Neural cell (in vitro differentiated cells): ENCODE results near the gene GTF2B.

Experiments used
- CTCF ChIP-seq: fragments of 450-650 bp; IDR thresholded peaks from 2 replicates; pipeline ENCODE4 v1.5.1; 2014; ENCODE audit warnings: antibody characterized with exemption, mild to moderate bottlenecking, moderate library complexity; ENCODE audit not compliant: poor library complexity, severe bottlenecking
- EP300 ChIP-seq: fragments of 450-650 bp; conservative IDR thresholded peaks from 2 replicates; pipeline ENCODE4 v1.6.1; 2014; ENCODE audit warnings: antibody characterized with exemption, mild to moderate bottlenecking, moderate library complexity; ENCODE audit not compliant: poor library complexity, severe bottlenecking
- EZH2 ChIP-seq: fragments of 200-600, 300-800 bp; shearing (Covaris generic), sonication (generic); IDR thresholded peaks from 2 replicates; pipeline ENCODE4 v1.6.1; 2014; ENCODE audit warnings: antibody characterized with exemption, low read length, borderline replicate concordance, mild to moderate bottlenecking; ENCODE audit not compliant: insufficient read depth, poor library complexity, severe bottlenecking
- MXI1 ChIP-seq: fragments of 450-650 bp; conservative IDR thresholded peaks from 2 replicates; pipeline ENCODE4 v1.6.1; 2014; ENCODE audit warnings: antibody characterized with exemption, mild to moderate bottlenecking; ENCODE audit not compliant: poor library complexity, severe bottlenecking
- POLR2AphosphoS5 ChIP-seq: IDR thresholded peaks from 2 replicates; pipeline ENCODE4 v1.6.1; 2012
- RAD21 ChIP-seq: fragments of 450-650 bp; conservative IDR thresholded peaks from 2 replicates; pipeline ENCODE4 v1.6.1; 2014; ENCODE audit warnings: antibody characterized with exemption, mild to moderate bottlenecking, moderate library complexity
- TAF1 ChIP-seq: IDR thresholded peaks from 2 replicates; pipeline ENCODE4 v1.6.1; 2012; ENCODE audit warnings: low read depth

GRCh38 chr1:88847643-88848042 lies 43.7 kb downstream of the GTF2B start:
- no peak for TF ChIP-seq CTCF
- no peak for TF ChIP-seq POLR2AphosphoS5
- TF ChIP-seq TAF1, result no peak
- TF ChIP-seq EP300, result no peak
- TF ChIP-seq RAD21, result no peak
- no peak for TF ChIP-seq EZH2
- no peak for TF ChIP-seq MXI1
